HEK293T (cell line): ENCODE data around the gene PTGFR.

ENCODE experiments used
- ARNT ChIP-seq: fragments of 450-650 bp; IDR thresholded peaks from 2 replicates; pipeline ENCODE4 v1.6.1; 2017; ENCODE audit warnings: mild to moderate bottlenecking
- BHLHE40 ChIP-seq: fragments of 450-650 bp; IDR thresholded peaks from 2 replicates; pipeline ENCODE4 v1.6.1; 2016; ENCODE audit warnings: mild to moderate bottlenecking, moderate library complexity, borderline replicate concordance
- FOXA1 ChIP-seq: fragments of 450-650 bp; IDR thresholded peaks from 2 replicates; pipeline ENCODE4 v1.6.1; 2016; ENCODE audit warnings: mild to moderate bottlenecking
- FOXK2 ChIP-seq: fragments of 450-650 bp; IDR thresholded peaks from 2 replicates; pipeline ENCODE4 v1.6.1; 2016; ENCODE audit warnings: mild to moderate bottlenecking
- FOXM1 ChIP-seq: fragments of 450-650 bp; IDR thresholded peaks from 2 replicates; pipeline ENCODE4 v1.6.1; 2017; ENCODE audit warnings: mild to moderate bottlenecking, borderline replicate concordance
- SP1 ChIP-seq: fragments of 450-650 bp; IDR thresholded peaks from 2 replicates; pipeline ENCODE4 v1.6.1; 2017
- SUZ12 ChIP-seq: fragments of 450-650 bp; IDR thresholded peaks from 2 replicates; pipeline ENCODE4 v1.6.1; 2016; ENCODE audit warnings: mild to moderate bottlenecking
- TARDBP ChIP-seq: fragments of 450-650 bp; IDR thresholded peaks from 2 replicates; pipeline ENCODE4 v1.6.1; 2016
- TF ChIP-seq, protein P1 (sequence below): fragments of 450-650 bp; IDR thresholded peaks from 2 replicates; pipeline ENCODE4 v1.6.1; 2016

GRCh38 chr1:78547081-78547480 is 56.3 kb downstream of the PTGFR start:
- no peak for TF ChIP-seq FOXM1
- TF ChIP-seq SUZ12: no peak
- TF ChIP-seq FOXK2: no peak
- TF ChIP-seq FOXA1: no peak
- TF ChIP-seq, protein P1, sequence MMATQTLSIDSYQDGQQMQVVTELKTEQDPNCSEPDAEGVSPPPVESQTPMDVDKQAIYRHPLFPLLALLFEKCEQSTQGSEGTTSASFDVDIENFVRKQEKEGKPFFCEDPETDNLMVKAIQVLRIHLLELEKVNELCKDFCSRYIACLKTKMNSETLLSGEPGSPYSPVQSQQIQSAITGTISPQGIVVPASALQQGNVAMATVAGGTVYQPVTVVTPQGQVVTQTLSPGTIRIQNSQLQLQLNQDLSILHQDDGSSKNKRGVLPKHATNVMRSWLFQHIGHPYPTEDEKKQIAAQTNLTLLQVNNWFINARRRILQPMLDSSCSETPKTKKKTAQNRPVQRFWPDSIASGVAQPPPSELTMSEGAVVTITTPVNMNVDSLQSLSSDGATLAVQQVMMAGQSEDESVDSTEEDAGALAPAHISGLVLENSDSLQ: no peak
- no peak for TF ChIP-seq BHLHE40
- TF ChIP-seq ARNT: no peak
- no peak for TF ChIP-seq TARDBP
- TF ChIP-seq SP1: no peak
